IMR-90 (cell line): ENCODE data around the gene DZIP1L. TPM values are rescaled to one million over a fixed set of nuclear protein-coding genes. Genes with fewer than 3 reads are reported as not detected.

Source experiments
- ATAC-seq: fragments of 200-7000 bp; cut with Tn5 transposase; 2 replicates; pipeline ENCODE4 v1.9.1; 2020; ENCODE audit warnings: low read depth, mild to moderate bottlenecking, moderate library complexity
- BruUV-seq: library from RNA; stranded (reverse); fragments of 400-500 nt; replicated peaks from 2 replicates; lab custom pipeline; 2021; lab: Mats Ljungman, UMichigan
- CTCF ChIA-PET: fragments of 300-600 bp; formaldehyde crosslinking; extraction: SDS; loops from one replicate; lab custom pipeline; 2021; ENCODE audit warnings: antibody characterized with exemption; lab: Yijun Ruan, JAX
- POLR2A ChIA-PET: fragments of 300-600 bp; sonication (Branson Sonifier 250); formaldehyde crosslinking; loops from one replicate; lab custom pipeline; 2022; ENCODE audit warnings: antibody characterized with exemption; ENCODE audit not compliant: unreplicated experiment; lab: Charles Lee
- DNase-seq: peaks from one replicate; pipeline ENCODE4 v3.0.0; 2013
- H2AFZ ChIP-seq: replicated peaks from 2 replicates; pipeline ENCODE3; 2013; ENCODE audit warnings: low read length, mild to moderate bottlenecking; ENCODE audit not compliant: poor library complexity
- H2AK5ac ChIP-seq: 2 replicates; pipeline ENCODE4 v1.6.1; 2013; ENCODE audit warnings: low read depth, low read length, inconsistent platforms
- H2AK9ac ChIP-seq: replicated peaks from 2 replicates; pipeline ENCODE3; 2013; ENCODE audit warnings: mild to moderate bottlenecking, low read depth, low read length, moderate library complexity; ENCODE audit not compliant: poor library complexity
- H2BK120ac ChIP-seq: 2 replicates; pipeline ENCODE4 v1.6.1; 2013; ENCODE audit warnings: low read depth, low read length, inconsistent platforms
- H2BK15ac ChIP-seq: 3 replicates; pipeline ENCODE4 v1.6.1; 2013; ENCODE audit warnings: low read depth, low read length, inconsistent platforms
- H2BK20ac ChIP-seq: 2 replicates; pipeline ENCODE4 v1.6.1; 2013; ENCODE audit warnings: low read depth, mild to moderate bottlenecking, inconsistent platforms, low read length, moderate library complexity
- H2BK5ac ChIP-seq: 2 replicates; pipeline ENCODE4 v1.6.1; 2013; ENCODE audit warnings: mild to moderate bottlenecking, low read depth, low read length, inconsistent platforms; ENCODE audit not compliant: poor library complexity, severe bottlenecking
- H3K14ac ChIP-seq: replicated peaks from 2 replicates; pipeline ENCODE4 v1.6.1; 2013; ENCODE audit warnings: low read depth, low read length, inconsistent platforms
- H3K18ac ChIP-seq: 2 replicates; pipeline ENCODE4 v1.6.1; 2013; ENCODE audit warnings: low read depth, low read length, control low read depth
- H3K23ac ChIP-seq: 2 replicates; pipeline ENCODE4 v1.6.1; 2013; ENCODE audit warnings: low read depth, low read length, inconsistent platforms
- H3K27ac ChIP-seq: 2 replicates; pipeline ENCODE4 v1.5.1; 2013; ENCODE audit warnings: mild to moderate bottlenecking, control low read depth, low read length; ENCODE audit not compliant: insufficient read depth
- H3K27me3 ChIP-seq: 2 replicates; pipeline ENCODE4 v1.6.1; 2013; ENCODE audit warnings: low read length; ENCODE audit not compliant: control insufficient read depth, insufficient read depth
- H3K36me3 ChIP-seq: 2 replicates; pipeline ENCODE4 v1.6.1; 2013; ENCODE audit warnings: low read length, mixed read lengths; ENCODE audit not compliant: control insufficient read depth, insufficient read depth
- H3K4ac ChIP-seq: 2 replicates; pipeline ENCODE4 v1.6.1; 2013; ENCODE audit warnings: low read depth, low read length, inconsistent platforms
- H3K4me1 ChIP-seq: 2 replicates; pipeline ENCODE4 v1.6.1; 2013; ENCODE audit warnings: low read length, mixed read lengths; ENCODE audit not compliant: control insufficient read depth, insufficient read depth
- H3K4me2 ChIP-seq: 2 replicates; pipeline ENCODE4 v1.6.1; 2013; ENCODE audit warnings: low read depth, mild to moderate bottlenecking, control low read depth, low read length, moderate library complexity
- H3K4me3 ChIP-seq: 2 replicates; pipeline ENCODE4 v1.5.1; 2013; ENCODE audit warnings: low read depth, mild to moderate bottlenecking, control low read depth, low read length, moderate library complexity; ENCODE audit not compliant: insufficient read depth
- H3K56ac ChIP-seq: 2 replicates; pipeline ENCODE4 v1.6.1; 2013; ENCODE audit warnings: low read length, inconsistent platforms; ENCODE audit not compliant: insufficient read depth; ENCODE audit errors: extremely low read depth
- H3K79me1 ChIP-seq, 2 experiments: 2 replicates each; pipeline ENCODE4 v1.6.1; 2013; ENCODE audit warnings: low read length in 2 of 2, inconsistent platforms in 1 of 2, low read depth in 1 of 2
- H3K9ac ChIP-seq: 2 replicates; pipeline ENCODE4 v1.6.1; 2013; ENCODE audit warnings: low read depth, low read length, control low read depth
- H3K9me1 ChIP-seq: 2 replicates; pipeline ENCODE4 v1.6.1; 2013; ENCODE audit warnings: low read length, inconsistent platforms; ENCODE audit not compliant: insufficient read depth
- H3K9me3 ChIP-seq: 2 replicates; pipeline ENCODE4 v1.6.1; 2013; ENCODE audit warnings: low read length; ENCODE audit not compliant: control insufficient read depth, insufficient read depth
- H4K20me1 ChIP-seq: 2 replicates; pipeline ENCODE4 v1.6.1; 2013; ENCODE audit warnings: low read length, inconsistent platforms; ENCODE audit not compliant: insufficient read depth
- H4K5ac ChIP-seq: 2 replicates; pipeline ENCODE4 v1.6.1; 2013; ENCODE audit warnings: mild to moderate bottlenecking, low read depth, low read length, control low read depth
- H4K8ac ChIP-seq, 2 experiments: 2 replicates each; pipeline ENCODE4 v1.6.1; 2013; ENCODE audit warnings: low read depth in 2 of 2, low read length in 2 of 2, control low read depth in 1 of 2, inconsistent platforms in 1 of 2
- H4K91ac ChIP-seq: 2 replicates; pipeline ENCODE4 v1.6.1; 2013; ENCODE audit warnings: low read depth, low read length, inconsistent platforms; ENCODE audit not compliant: insufficient read depth
- BHLHE40 ChIP-seq: fragments of 150-350 bp; IDR thresholded peaks from 2 replicates; pipeline ENCODE4 v1.6.1; 2016; ENCODE audit warnings: mild to moderate bottlenecking, low read depth, low read length
- NFE2L2 ChIP-seq: fragments of 150-350 bp; IDR thresholded peaks from 2 replicates; pipeline ENCODE4 v1.6.1; 2016; ENCODE audit warnings: low read depth, mild to moderate bottlenecking, low read length
- RCOR1 ChIP-seq: IDR thresholded peaks from 2 replicates; pipeline ENCODE4 v1.6.1; 2012; ENCODE audit warnings: mild to moderate bottlenecking, low read length, improper control_type of control experiment; ENCODE audit not compliant: insufficient replicate concordance
- WGBS, 2 experiments: methylation state at CpG; one replicate each; pipeline versions ENCODE4 v1.1.5 to v1.1.7; 2013; ENCODE audit warnings: missing lambda C conversion rate in 2 of 2; ENCODE audit not compliant: insufficient read length in 1 of 2; ENCODE audit errors: extremely low coverage in 2 of 2; 5-methylcytosine and 5-hydroxymethylcytosine counted together
- dilution Hi-C: fragments of 300-500 bp; cut with HindIII; formaldehyde crosslinking; loops from one replicate; pipeline ENCODE4 v1.14.3; 2018; ENCODE audit warnings: low sequenced_read_pairs; ENCODE audit not compliant: unreplicated experiment
- in situ Hi-C: fragments of 300-500 bp; cut with MboI; formaldehyde crosslinking; loops from 3 replicates; pipeline ENCODE4 v1.14.3; 2019; ENCODE audit warnings: low sequenced_read_pairs, inconsistent platforms, mixed read lengths
- intact Hi-C: fragments of 100-400 bp; cut with micrococcal nuclease; formaldehyde crosslinking; loops from 2 replicates; pipeline ENCODE4 v1.10.0; 2022
- polyA plus RNA-seq, 3 experiments: library from polyadenylated mRNA; depleted of rRNA; stranded (reverse); fragments of >200 nt; gene quantifications; 2 replicates each; pipeline ENCODE4 v1.2.3, GENCODE V29; 2012; ENCODE audit warnings: low replicate concordance in 1 of 3
- total RNA-seq: library from RNA; depleted of rRNA; stranded (reverse); fragments of >200 nt; gene quantifications from 2 replicates; pipeline ENCODE4 v1.2.3, GENCODE V29; 2012
- TF ChIP-seq, protein P1 (sequence below): fragments of 150-350 bp; IDR thresholded peaks from 2 replicates; pipeline ENCODE4 v1.6.1; 2016; ENCODE audit warnings: low read depth, mild to moderate bottlenecking, low read length, moderate library complexity, borderline replicate concordance

The DZIP1L gene
- total and polyA plus RNA-seq, 2 of the 4 experiments (the other 2 are of a cell fraction), result 12.9 to 14.7 TPM

DNA sequence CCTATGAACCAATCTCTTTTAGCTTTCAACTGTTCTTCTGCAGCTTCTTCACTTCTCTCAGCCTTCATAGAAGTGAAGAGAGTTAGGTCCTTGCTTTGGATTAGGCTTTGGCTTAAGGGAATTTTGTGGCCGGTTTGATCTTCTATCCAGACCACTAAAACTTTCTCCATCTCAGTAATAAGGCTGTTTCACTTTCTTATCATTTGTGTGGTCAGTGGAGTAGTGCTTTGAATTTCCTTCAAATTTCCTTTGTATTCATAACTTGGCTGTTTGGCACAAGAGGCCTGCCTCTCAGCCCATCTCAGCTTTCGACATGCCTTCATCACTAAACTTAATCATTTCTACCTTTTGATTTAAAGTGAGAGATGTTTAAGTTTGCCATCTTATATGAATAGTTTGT lies 21.7 kb downstream of the DZIP1L start:
- Histone ChIP-seq H3K14ac (no peak overlapping the region), H4K20me1 (no peaks in the 10 kb centered on the region), H3K4ac (no peak overlapping the region), H3K27ac (no peak overlapping the region), H3K9me3 (peaks cover 2% of the 10 kb centered on the region; the same call in 1 of the 2 replicates), H2BK120ac (no peak overlapping the region), H2BK20ac (no peak overlapping the region), H3K4me2 (no peak overlapping the region), H3K18ac (no peak overlapping the region), H2AK9ac (no peak overlapping the region), H3K23ac (no peak overlapping the region), H3K79me1 (peaks cover 23 to 24% of the 10 kb centered on the region in 2 experiments), H3K9me1 (peaks cover 1% of the 10 kb centered on the region; the same call in 1 of the 2 replicates), H3K4me1 (peaks cover 6% of the 10 kb centered on the region), H2AFZ (no peak overlapping the region), H4K5ac (no peak overlapping the region), H3K9ac (no peak overlapping the region), H3K4me3 (no peak overlapping the region), H2AK5ac (no peak overlapping the region), H4K8ac (no peak overlapping the region), H3K56ac (no peak overlapping the region), H2BK5ac (no peak overlapping the region), H3K36me3 (peaks cover 34% of the 10 kb centered on the region), H3K27me3 (no peaks in the 10 kb centered on the region), H2BK15ac (no peak overlapping the region), H4K91ac (no peak overlapping the region)
- in situ Hi-C loops, result no loop called here
- TF ChIP-seq, protein P1, sequence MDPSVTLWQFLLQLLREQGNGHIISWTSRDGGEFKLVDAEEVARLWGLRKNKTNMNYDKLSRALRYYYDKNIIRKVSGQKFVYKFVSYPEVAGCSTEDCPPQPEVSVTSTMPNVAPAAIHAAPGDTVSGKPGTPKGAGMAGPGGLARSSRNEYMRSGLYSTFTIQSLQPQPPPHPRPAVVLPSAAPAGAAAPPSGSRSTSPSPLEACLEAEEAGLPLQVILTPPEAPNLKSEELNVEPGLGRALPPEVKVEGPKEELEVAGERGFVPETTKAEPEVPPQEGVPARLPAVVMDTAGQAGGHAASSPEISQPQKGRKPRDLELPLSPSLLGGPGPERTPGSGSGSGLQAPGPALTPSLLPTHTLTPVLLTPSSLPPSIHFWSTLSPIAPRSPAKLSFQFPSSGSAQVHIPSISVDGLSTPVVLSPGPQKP, result no peak
- TF ChIP-seq RCOR1, result no peak
- TF ChIP-seq NFE2L2, result no peak
- no peak for TF ChIP-seq BHLHE40
- ATAC-seq, result no peak
- dilution Hi-C loops, result no loop called here
- no CpG with 5 or more reads among the region's 2 CpGs for WGBS, 2 experiments
- BruUV-seq, result no TSS peak
- intact Hi-C loops, result no loop called here
- ChIA-PET CTCF (no interaction called here), POLR2A (interaction anchor here (0.9 kb wide), 1 partner anchor 22 kb away, joined by 3 read pairs; the partner anchor contains the start of gene DZIP1L)
- DNase-seq, result no peak
